Measurements from ENCODE around the gene SBF2. TPM values are rescaled to one million over a fixed set of nuclear protein-coding genes. Genes with fewer than 3 reads are reported as not detected.

The SBF2 gene
- total RNA-seq, 2 donors from 2014 or later: 22.8 to 23.9 TPM

- Histone ChIP-seq H3K27ac (no peak overlapping the region), H3K4me3 (no peak overlapping the region), H3K27me3 (no peaks in the 10 kb centered on the region), H3K4me1 (peaks cover 0 to 49% of the 10 kb centered on the region in 2 donors), H3K36me3 (no peaks in the 10 kb centered on the region), H3K9me3 (no peaks in the 10 kb centered on the region)
- no peak for TF ChIP-seq CTCF (IDR thresholded peaks at IDR 0.05)
- DNase-seq (ENCODE audit: low spot score): no peak
These were observed 30.5 kb upstream of the SBF2 start for GRCh38 chr11:10324474-10324873.

- DNase-seq (ENCODE audit: low spot score): no peak
- no peaks in the 10 kb centered on the region for H3K36me3 ChIP-seq
- H3K27me3 ChIP-seq: no peaks in the 10 kb centered on the region
- no peak overlapping the region for H3K4me3 ChIP-seq
- TF ChIP-seq CTCF (IDR thresholded peaks at IDR 0.05): no peak
- no peak overlapping the region for H3K27ac ChIP-seq
- H3K9me3 ChIP-seq: no peaks in the 10 kb centered on the region
- peaks cover 0 to 44% of the 10 kb centered on the region in 2 donors for H3K4me1 ChIP-seq
These were observed 29.8 kb upstream of the SBF2 start for GRCh38 chr11:10323793-10324170.

GRCh38 chr11:10322830-10323792 is 29.1 kb upstream of the SBF2 start:
- Histone ChIP-seq H3K27ac (peak overlapping the region; percentile 5 to 61), H3K4me3 (no peak overlapping the region), H3K27me3 (no peaks in the 10 kb centered on the region), H3K9me3 (no peaks in the 10 kb centered on the region), H3K36me3 (no peaks in the 10 kb centered on the region), H3K4me1 (peaks cover 0 to 44% of the 10 kb centered on the region in 2 donors)
- peak in 1 of 2 donors; percentile 69 for TF ChIP-seq CTCF (IDR thresholded peaks at IDR 0.05)
- DNase-seq (ENCODE audit: low spot score): peak; percentile 79

- no peaks in the 10 kb centered on the region for H3K36me3 ChIP-seq
- H3K27me3 ChIP-seq: no peaks in the 10 kb centered on the region
- H3K4me1 ChIP-seq: peaks cover under 1 to 39% of the 10 kb centered on the region in 2 donors
- no peak overlapping the region for H3K4me3 ChIP-seq
- no peak for TF ChIP-seq CTCF (IDR thresholded peaks at IDR 0.05)
- no peaks in the 10 kb centered on the region for H3K9me3 ChIP-seq
- H3K27ac ChIP-seq: peak overlapping the region; percentile 5 to 61
- no peak for DNase-seq (ENCODE audit: low spot score)
These were observed 28.4 kb upstream of the SBF2 start for GRCh38 chr11:10322401-10322800.

GRCh38 chr11:10320736-10321465 is 26.9 kb upstream of the SBF2 start:
- TF ChIP-seq CTCF (IDR thresholded peaks at IDR 0.05): no peak
- no peaks in the 10 kb centered on the region for H3K27me3 ChIP-seq
- no peak overlapping the region for H3K4me3 ChIP-seq
- no peak for DNase-seq (ENCODE audit: low spot score)
- H3K4me1 ChIP-seq: peaks cover 2 to 30% of the 10 kb centered on the region in 2 donors
- no peaks in the 10 kb centered on the region for H3K9me3 ChIP-seq
- no peak overlapping the region for H3K27ac ChIP-seq
- no peaks in the 10 kb centered on the region for H3K36me3 ChIP-seq
